ENCODE results near the gene SDK2. TPM values are rescaled to one million over a fixed set of nuclear protein-coding genes. Genes with fewer than 3 reads are reported as not detected.

The SDK2 gene
- total and polyA plus RNA-seq, 2 experiments from 2014 or later, result 0.74 to 5.1 TPM

- Mint-ChIP-seq H3K27ac (no peak overlapping the region), H3K27me3 (ENCODE audit: insufficient read depth, low read depth, poor library complexity) (peaks cover 10% of the 10 kb centered on the region), H3K4me3 (no peak overlapping the region), H3K36me3 (ENCODE audit: low read depth) (no peaks in the 10 kb centered on the region), H3K9me3 (no peaks in the 10 kb centered on the region; the same call in 1 of the 3 replicates), H3K4me1 (no peaks in the 10 kb centered on the region)
- no peak overlapping the region for H2AFZ ChIP-seq
- H3K4me1 ChIP-seq (ENCODE audit: insufficient read depth), result no peaks in the 10 kb centered on the region
- H4K20me1 ChIP-seq (replicated peaks; ENCODE audit: insufficient read depth), result no peaks in the 10 kb centered on the region
- DNase-seq (ENCODE audit: low spot score) (peak; percentile 62), ATAC-seq (peak; percentile 83)
- H3K4me3 ChIP-seq, result no peak overlapping the region
- H3K27ac ChIP-seq (ENCODE audit: low read depth), result no peak overlapping the region
- no peaks in the 10 kb centered on the region for H3K79me2 ChIP-seq (replicated peaks; ENCODE audit: insufficient read depth)
- H3F3A ChIP-seq (replicated peaks; ENCODE audit: low read depth), result no peaks in the 10 kb centered on the region
- TF ChIP-seq STAT1 (IDR thresholded peaks at IDR 0.05; ENCODE audit: unreplicated experiment) (no peak), CTCF (conservative IDR thresholded peaks at IDR 0.05; ENCODE audit: low read depth in 2 of 2) (peak; percentile 28 to 35; a peak in 2 of 4 replicates)
- no peaks in the 10 kb centered on the region for H3K27me3 ChIP-seq (ENCODE audit: insufficient read depth)
- no peaks in the 10 kb centered on the region for H3K36me3 ChIP-seq (ENCODE audit: insufficient read depth)
- no peaks in the 10 kb centered on the region for H3K9me2 ChIP-seq (ENCODE audit: insufficient read depth)
- H3K4me2 ChIP-seq, result no peak overlapping the region
These were observed 223.3 kb downstream of the SDK2 start for GRCh38 chr17:73420897-73421296.

GRCh38 chr17:73419881-73420280 is 224.4 kb downstream of the SDK2 start:
- ATAC-seq (no peak), DNase-seq (ENCODE audit: low spot score) (no peak)
- H3K27ac ChIP-seq (ENCODE audit: low read depth), result no peak overlapping the region
- Mint-ChIP-seq H3K27ac (no peak overlapping the region), H3K9me3 (no peaks in the 10 kb centered on the region; the same call in 1 of the 3 replicates), H3K4me3 (no peak overlapping the region), H3K27me3 (ENCODE audit: insufficient read depth, low read depth, poor library complexity) (peaks cover 18% of the 10 kb centered on the region), H3K4me1 (no peaks in the 10 kb centered on the region), H3K36me3 (ENCODE audit: low read depth) (no peaks in the 10 kb centered on the region)
- no peaks in the 10 kb centered on the region for H3K27me3 ChIP-seq (ENCODE audit: insufficient read depth)
- no peaks in the 10 kb centered on the region for H3K36me3 ChIP-seq (ENCODE audit: insufficient read depth)
- no peaks in the 10 kb centered on the region for H3K9me2 ChIP-seq (ENCODE audit: insufficient read depth)
- no peaks in the 10 kb centered on the region for H3F3A ChIP-seq (replicated peaks; ENCODE audit: low read depth)
- no peaks in the 10 kb centered on the region for H3K4me1 ChIP-seq (ENCODE audit: insufficient read depth)
- H3K4me2 ChIP-seq, result no peak overlapping the region
- no peaks in the 10 kb centered on the region for H3K79me2 ChIP-seq (replicated peaks; ENCODE audit: insufficient read depth)
- H4K20me1 ChIP-seq (replicated peaks; ENCODE audit: insufficient read depth), result no peaks in the 10 kb centered on the region
- no peak overlapping the region for H2AFZ ChIP-seq
- H3K4me3 ChIP-seq, result no peak overlapping the region
- TF ChIP-seq CREB1 (CRISPR knock-in tag; IDR thresholded peaks at IDR 0.05; ENCODE audit: low read depth), result no peak
- TF ChIP-seq NANOG (IDR thresholded peaks at IDR 0.05; ENCODE audit: borderline replicate concordance), result no peak
- TF ChIP-seq ZNF114 (CRISPR knock-in tag; IDR thresholded peaks at IDR 0.05), result no peak
- no peak for TF ChIP-seq EZH2 (IDR thresholded peaks at IDR 0.05; ENCODE audit: low read depth, unreplicated experiment)
- no peak for TF ChIP-seq POLR2AphosphoS5 (IDR thresholded peaks at IDR 0.05; ENCODE audit: low read depth)
- TF ChIP-seq ETS1 (IDR thresholded peaks at IDR 0.05), result no peak
- TF ChIP-seq CTCF (conservative IDR thresholded peaks at IDR 0.05; ENCODE audit: low read depth in 2 of 2), result no peak
- TF ChIP-seq JUNB (IDR thresholded peaks at IDR 0.05; ENCODE audit: unreplicated experiment), result no peak
- no peak for TF ChIP-seq ZNF331 (CRISPR knock-in tag; IDR thresholded peaks at IDR 0.05; ENCODE audit: low read depth)
- TF ChIP-seq REST (IDR thresholded peaks at IDR 0.05; ENCODE audit: unreplicated experiment), result no peak
